Esophagus squamous epithelium (tissue), 5 donors: ENCODE measurements around the gene ST3GAL5. TPM values are rescaled to one million over a fixed set of nuclear protein-coding genes. Genes with fewer than 3 reads are reported as not detected.

ENCODE experiments used
- DNase-seq: peaks from one replicate; lab custom pipeline; 2025; lab: John Stamatoyannopoulos, UW
- H3K27ac ChIP-seq, 4 donors: fragments of 200-600 bp; sonication (generic); one replicate each; pipeline ENCODE4 v1.5.1; 2016 to 2019; ENCODE audit warnings: mild to moderate bottlenecking in 1 of 4
- H3K27me3 ChIP-seq, 4 donors: fragments of 200-600 bp; sonication (generic); 1 replicate in 3 of 4; 2 replicates in 1 of 4; pipeline versions ENCODE4 v1.5.1 to v1.6.0; 2017 to 2021; ENCODE audit warnings: antibody characterized with exemption in 1 of 4
- H3K36me3 ChIP-seq, 3 donors: fragments of 200-600 bp; sonication (generic); one replicate each; pipeline ENCODE4 v1.5.1; 2016 to 2019
- H3K4me1 ChIP-seq, 3 donors: fragments of 200-600 bp; sonication (generic); one replicate each; pipeline ENCODE4 v1.5.1; 2017 to 2019
- H3K4me3 ChIP-seq, 4 donors: fragments of 200-600 bp; sonication (generic); 1 replicate in 3 of 4; 2 replicates in 1 of 4; pipeline ENCODE4 v1.5.1; 2016 to 2019; ENCODE audit warnings: mild to moderate bottlenecking in 2 of 4, moderate library complexity in 1 of 4
- H3K9me3 ChIP-seq, 3 donors: fragments of 200-600 bp; sonication (generic); one replicate each; pipeline ENCODE4 v1.5.1; 2016 to 2019
- POLR2A ChIP-seq, 4 donors: fragments of 450-650 bp; IDR thresholded peaks; one replicate each; pipeline ENCODE4 v1.6.1; 2017; ENCODE audit warnings: antibody characterized with exemption in 4 of 4, mild to moderate bottlenecking in 4 of 4, moderate library complexity in 3 of 4
- WGBS, 2 donors: methylation state at CpG; one replicate each; pipeline ENCODE4 v1.1.5; 2018; 5-methylcytosine and 5-hydroxymethylcytosine counted together
- intact Hi-C: fragments of 100-400 bp; cut with DNase I; formaldehyde crosslinking; loops from one replicate; pipeline ENCODE4 v1.15.0; 2022
- total RNA-seq, 4 donors: library from RNA; depleted of rRNA; stranded (reverse); fragments of >200 nt; gene quantifications; one replicate each; pipeline ENCODE4 v1.1.0, GENCODE V29; 2016
- TF ChIP-seq, protein P1 (sequence below), 6 experiments: fragments of 450-650 bp in 4 of 6; fragments of 200-600 bp in 2 of 6; sonication (generic) in 2 of 6; IDR thresholded peaks; one replicate each; pipeline ENCODE4 v1.5.1; 2016 to 2019; ENCODE audit warnings: antibody characterized with exemption in 6 of 6, mild to moderate bottlenecking in 4 of 6, moderate library complexity in 4 of 6
- donor health status: DM: yes; HTN: yes; CAD: no.

Gene ST3GAL5
- total RNA-seq, 4 donors from 2014 or later, result 1.3 to 13.5 (median 5.2) TPM

DNA sequence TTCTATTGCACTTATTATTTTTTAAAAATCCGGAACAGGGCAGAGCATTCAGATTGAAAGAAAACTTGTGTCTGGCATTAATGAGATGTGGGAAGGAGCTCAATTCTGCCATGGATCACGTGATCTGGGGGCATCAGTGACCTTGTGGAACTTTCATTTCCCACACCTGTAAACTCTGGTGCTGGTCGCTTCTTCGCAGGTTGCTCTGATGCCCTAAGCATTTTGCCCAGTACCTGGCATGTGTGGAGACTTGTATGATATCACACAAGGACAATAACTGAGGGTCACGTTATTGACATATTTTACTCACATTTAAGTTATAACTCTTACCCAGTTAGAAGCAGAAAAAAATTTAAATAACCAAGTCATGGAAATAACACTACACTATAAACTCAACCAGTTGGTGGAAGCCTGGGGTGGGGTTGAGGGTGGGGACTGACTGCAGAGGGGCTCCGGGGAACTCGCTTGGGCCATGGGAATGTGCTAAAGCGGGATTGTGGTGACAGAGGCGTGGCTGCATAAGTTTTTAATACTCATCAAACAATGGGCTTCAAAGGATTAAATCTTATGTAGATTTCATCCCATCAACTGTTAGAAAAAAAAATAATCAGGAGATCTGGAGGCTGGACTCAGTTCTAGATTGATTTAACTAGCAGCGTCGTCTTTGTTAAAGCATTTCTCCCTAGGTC, 36.5 kb downstream of the ST3GAL5 start:
- no peaks in the 10 kb centered on the region for H3K27me3 ChIP-seq
- no peak for DNase-seq
- WGBS, 2 donors, result 76 to 91% methylated on average over 9 to 11 of the region's 11 CpGs

DNA sequence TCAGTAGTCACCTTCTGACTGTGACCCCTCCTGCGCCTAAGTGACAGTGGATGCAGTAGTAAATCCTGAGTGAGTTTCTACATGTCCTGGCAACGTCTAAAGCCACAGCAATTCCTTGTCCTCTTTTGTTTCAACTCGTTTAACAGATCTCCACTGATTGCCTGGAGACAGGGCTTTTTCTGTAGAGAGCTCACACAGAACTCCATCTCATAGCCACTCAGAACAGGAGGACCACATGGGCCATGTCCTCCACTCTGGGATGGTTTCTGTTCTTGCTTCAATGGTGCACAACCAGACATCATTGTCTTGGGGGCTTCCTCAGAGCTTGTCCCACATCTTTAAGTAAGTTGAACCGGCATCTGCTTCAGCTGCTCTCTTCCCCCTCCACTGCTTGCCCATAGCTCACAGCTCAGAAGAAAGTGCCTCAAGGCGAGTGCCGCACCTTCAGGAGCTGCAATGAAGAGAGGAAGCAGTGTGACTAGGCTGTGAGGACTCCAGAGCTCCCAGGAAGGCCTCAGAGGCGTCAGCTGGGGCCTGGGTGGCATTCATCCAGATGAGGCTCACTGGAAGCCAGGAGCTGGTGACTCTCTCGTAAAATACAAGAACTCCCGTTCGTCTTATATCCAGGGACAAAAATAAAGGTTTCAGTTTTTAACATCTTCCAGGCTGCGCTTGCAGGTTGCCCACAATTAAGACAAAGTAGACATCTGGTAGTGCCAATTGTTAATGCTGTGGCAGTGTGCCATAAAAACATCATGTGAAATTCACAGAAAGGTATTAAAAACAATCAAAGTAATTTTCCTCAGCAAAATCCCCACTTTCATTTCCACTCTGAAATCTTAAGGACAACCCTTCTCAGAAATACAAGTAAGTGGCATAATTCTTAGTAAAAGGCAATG, 37.3 kb downstream of the ST3GAL5 start:
- Histone ChIP-seq H3K36me3 (peaks cover 0 to 9% (median 0%) of the 10 kb centered on the region in 3 donors), H3K4me3 (no peak overlapping the region), H3K9me3 (no peaks in the 10 kb centered on the region), H3K27me3 (no peaks in the 10 kb centered on the region), H3K27ac (peak overlapping the region; percentile 19 to 77 (median 47)), H3K4me1 (peaks cover 0 to 22% (median 0%) of the 10 kb centered on the region in 3 donors)
- TF ChIP-seq, protein P1, sequence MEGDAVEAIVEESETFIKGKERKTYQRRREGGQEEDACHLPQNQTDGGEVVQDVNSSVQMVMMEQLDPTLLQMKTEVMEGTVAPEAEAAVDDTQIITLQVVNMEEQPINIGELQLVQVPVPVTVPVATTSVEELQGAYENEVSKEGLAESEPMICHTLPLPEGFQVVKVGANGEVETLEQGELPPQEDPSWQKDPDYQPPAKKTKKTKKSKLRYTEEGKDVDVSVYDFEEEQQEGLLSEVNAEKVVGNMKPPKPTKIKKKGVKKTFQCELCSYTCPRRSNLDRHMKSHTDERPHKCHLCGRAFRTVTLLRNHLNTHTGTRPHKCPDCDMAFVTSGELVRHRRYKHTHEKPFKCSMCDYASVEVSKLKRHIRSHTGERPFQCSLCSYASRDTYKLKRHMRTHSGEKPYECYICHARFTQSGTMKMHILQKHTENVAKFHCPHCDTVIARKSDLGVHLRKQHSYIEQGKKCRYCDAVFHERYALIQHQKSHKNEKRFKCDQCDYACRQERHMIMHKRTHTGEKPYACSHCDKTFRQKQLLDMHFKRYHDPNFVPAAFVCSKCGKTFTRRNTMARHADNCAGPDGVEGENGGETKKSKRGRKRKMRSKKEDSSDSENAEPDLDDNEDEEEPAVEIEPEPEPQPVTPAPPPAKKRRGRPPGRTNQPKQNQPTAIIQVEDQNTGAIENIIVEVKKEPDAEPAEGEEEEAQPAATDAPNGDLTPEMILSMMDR (IDR thresholded peaks at IDR 0.05), result no peak
- TF ChIP-seq POLR2A (IDR thresholded peaks at IDR 0.05), result no peak
- 29 to 63% methylated on average over 8 to 9 of the region's 11 CpGs for WGBS, 2 donors
- no peak for DNase-seq
- intact Hi-C loops, result no loop called here

More for the DNA sequence above, 36.5 kb downstream of the ST3GAL5 start:
- intact Hi-C loops, result no loop called here
- peaks cover 0 to 3% (median 0%) of the 10 kb centered on the region in 3 donors for H3K36me3 ChIP-seq
- no peaks in the 10 kb centered on the region for H3K9me3 ChIP-seq
- peak overlapping the region in 3 of 4 donors; percentile 19 to 77 (median 74) for H3K27ac ChIP-seq
- peak overlapping the region in 2 of 4 donors; percentile 4 to 13 for H3K4me3 ChIP-seq
- TF ChIP-seq POLR2A (IDR thresholded peaks at IDR 0.05), result no peak
- TF ChIP-seq, protein P1 (IDR thresholded peaks at IDR 0.05), result no peak
- H3K4me1 ChIP-seq, result peaks cover 0 to 22% (median 0%) of the 10 kb centered on the region in 3 donors

GRCh38 chr2:85850451-85850850, 38.3 kb downstream of the ST3GAL5 start:
- TF ChIP-seq, protein P1 (IDR thresholded peaks at IDR 0.05), result no peak
- no peak for TF ChIP-seq POLR2A (IDR thresholded peaks at IDR 0.05)
- H3K4me1 ChIP-seq, result peaks cover 0 to 22% (median 0%) of the 10 kb centered on the region in 3 donors

DNA sequence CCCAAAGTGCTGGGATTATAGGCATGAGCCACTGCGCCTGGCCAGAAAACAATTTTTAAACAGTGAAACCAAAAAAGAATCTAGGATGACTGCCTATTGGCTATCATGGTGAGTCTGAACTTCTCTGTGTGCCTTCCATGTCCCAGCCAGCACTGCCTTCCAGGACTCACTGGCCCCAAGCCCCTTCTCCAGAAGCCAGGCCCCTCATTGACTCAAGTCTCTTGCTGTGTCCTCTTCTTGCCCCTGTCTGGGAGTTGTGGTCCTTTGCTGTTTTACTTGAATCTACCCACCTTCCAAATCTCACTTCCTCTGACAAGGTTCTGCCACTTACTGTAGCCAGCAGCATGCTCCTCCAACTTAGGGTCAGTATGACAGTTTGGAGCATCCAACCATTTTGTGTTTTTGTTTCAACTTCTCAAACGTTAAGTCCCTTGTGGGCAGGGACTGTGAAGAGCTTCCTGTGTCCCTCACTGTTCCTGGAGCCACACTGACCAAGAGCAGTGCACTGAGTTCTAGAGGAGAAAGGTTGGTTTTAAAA, 41.7 kb downstream of the ST3GAL5 start:
- no peak overlapping the region for H3K27ac ChIP-seq

More at GRCh38 chr2:85850451-85850850, 38.3 kb downstream of the ST3GAL5 start:
- DNase-seq, result no peak
- intact Hi-C loops, result no loop called here
- Histone ChIP-seq H3K27me3 (no peaks in the 10 kb centered on the region), H3K9me3 (no peaks in the 10 kb centered on the region), H3K4me3 (no peak overlapping the region), H3K27ac (no peak overlapping the region), H3K36me3 (peaks cover 0 to 19% (median 0%) of the 10 kb centered on the region in 3 donors)
- 88 to 93% methylated on average over 6 to 10 of the region's 10 CpGs for WGBS, 2 donors

More for the DNA sequence above, 41.7 kb downstream of the ST3GAL5 start:
- peaks cover 0 to 16% (median 0%) of the 10 kb centered on the region in 3 donors for H3K4me1 ChIP-seq
- H3K4me3 ChIP-seq, result no peak overlapping the region
- 53 to 69% methylated on average over 1 to 2 of the region's 2 CpGs for WGBS, 2 donors
- intact Hi-C loops, result no loop called here
- H3K9me3 ChIP-seq, result no peaks in the 10 kb centered on the region
- no peak for DNase-seq
- H3K36me3 ChIP-seq, result peaks cover 0 to 46% (median 0%) of the 10 kb centered on the region in 3 donors
- no peaks in the 10 kb centered on the region for H3K27me3 ChIP-seq
- TF ChIP-seq POLR2A (IDR thresholded peaks at IDR 0.05), result no peak
- TF ChIP-seq, protein P1 (IDR thresholded peaks at IDR 0.05), result no peak
